ENCODE data around the gene PPP2R5E.

- TF ChIP-seq POLR2A (IDR thresholded peaks at IDR 0.05; ENCODE audit: low read length), result no peak
- TF ChIP-seq GATA1 (IDR thresholded peaks at IDR 0.05; ENCODE audit: low read depth, low read length), result no peak
Observed at GRCh38 chr14:63435838-63436237, 107.3 kb downstream of the PPP2R5E start.
